NCI-H345 (cell line): ENCODE measurements around the gene PIK3CD.
"Not testable (repeated sequence)": the region's sequence is repeated elsewhere in the genome, so short reads cannot be mapped to it uniquely, and the experiment has no call there.

Experiments
- DNase-seq: peaks from one replicate; lab custom pipeline; 2025; lab: John Stamatoyannopoulos, UW

The PIK3CD gene

DNA sequence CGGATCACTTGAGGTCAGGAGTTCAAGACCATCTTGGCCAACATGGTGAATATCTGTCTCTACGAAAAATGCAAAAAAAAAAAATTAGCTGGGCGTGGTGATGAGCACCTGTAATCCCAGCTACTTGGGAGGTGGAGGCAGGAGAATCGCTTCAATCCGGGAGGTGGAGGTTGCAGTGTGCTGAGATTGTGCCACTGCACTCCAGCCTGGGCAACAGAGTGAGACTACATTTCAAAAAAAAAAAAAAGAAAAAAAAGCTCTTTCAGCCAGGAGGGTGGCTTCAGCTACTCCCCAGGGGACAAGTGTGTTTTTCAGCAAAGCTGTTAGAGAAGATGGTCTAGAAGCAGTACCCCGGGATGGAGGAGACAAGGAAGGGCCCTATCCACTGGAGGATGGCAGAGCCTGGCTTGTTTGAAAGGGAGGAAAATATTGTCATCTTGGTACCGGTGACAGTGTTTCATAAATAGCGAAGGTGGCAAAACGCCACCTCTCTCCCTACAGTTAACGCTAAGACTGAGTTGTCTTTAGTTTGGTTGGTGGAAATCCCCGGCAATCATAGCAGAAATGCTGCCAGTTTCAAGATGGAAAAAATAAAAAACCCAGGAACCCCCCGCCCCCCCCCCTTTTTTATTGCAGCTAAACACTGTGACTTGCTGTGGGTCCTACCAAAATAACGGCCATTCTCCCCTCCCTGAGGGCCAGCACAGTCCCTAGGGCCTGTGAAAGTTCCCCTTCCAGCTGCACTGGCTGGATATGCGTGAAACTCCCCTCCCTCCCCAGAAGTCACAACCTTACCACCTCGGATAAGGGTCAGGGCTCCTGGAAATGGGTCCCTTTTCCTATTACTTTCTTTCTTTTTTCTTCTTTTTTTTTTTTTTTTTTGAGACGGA, 3.5 kb downstream of the PIK3CD start:
- DNase-seq, result no peak

DNA sequence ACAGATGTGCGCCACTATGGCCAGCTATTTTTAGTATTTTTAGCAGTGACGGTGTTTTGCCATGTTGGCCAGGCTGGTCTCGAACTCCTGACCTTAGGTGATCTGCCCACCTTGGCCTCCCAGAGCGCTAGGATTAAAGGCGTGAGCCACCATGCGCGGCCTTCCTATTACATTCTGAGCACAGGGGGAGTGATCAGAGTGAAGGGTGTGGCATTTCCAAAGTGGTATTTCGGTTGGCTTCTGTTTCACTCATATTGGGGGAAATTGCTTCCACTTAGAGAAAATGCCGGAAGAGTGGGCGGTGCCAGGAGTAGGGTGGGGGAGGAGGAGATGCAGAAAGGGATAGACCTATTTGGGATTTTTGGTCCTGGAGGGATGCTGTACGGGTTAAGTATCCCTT, 4.3 kb downstream of the PIK3CD start:
- no peak for DNase-seq

DNA sequence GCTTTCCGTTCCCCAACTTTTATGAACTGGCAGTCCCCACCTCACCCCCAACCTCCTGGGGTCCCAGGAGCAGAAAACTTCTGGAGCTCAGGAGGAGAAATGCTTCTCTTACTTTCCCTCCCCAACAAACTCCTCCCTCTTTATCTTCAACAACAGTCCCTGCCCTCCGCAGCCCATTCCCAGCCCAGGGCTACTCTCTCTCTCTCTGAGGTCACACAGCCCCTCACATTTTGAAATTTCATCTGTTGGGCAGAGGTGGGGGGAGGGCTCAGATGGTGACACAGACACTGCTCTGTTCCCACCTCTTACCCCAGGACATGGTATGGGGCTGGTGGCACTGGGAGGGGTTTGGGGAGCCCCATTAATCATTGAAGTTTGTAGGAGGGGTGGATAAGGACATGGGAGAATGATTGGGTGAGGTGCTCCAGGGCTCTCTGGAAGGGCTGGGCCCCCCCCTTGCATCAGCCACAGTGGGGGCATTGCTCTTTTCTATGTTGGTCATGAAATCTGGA, 6.0 kb downstream of the PIK3CD start:
- DNase-seq, result no peak

DNA sequence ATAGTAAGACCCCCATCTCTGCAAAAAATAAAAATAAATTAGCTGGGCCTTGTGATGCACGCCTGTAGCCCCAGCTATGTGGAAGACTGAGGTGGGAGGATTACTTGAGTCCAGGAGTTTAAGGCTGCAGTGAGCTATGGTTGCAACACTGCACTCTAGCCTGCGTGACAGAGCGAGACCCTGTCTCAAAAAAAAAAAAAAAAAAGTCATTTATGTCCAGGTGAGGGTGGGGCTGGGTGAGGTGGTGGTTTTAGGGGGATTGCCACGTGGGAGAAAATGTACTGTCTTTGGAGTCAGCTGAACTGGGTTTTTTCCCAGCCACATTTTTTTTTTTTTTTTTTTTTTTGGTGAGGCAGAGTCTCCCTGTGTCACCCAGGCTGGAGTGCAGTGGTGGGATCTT, 6.7 kb downstream of the PIK3CD start:
- DNase-seq, result no peak

DNA sequence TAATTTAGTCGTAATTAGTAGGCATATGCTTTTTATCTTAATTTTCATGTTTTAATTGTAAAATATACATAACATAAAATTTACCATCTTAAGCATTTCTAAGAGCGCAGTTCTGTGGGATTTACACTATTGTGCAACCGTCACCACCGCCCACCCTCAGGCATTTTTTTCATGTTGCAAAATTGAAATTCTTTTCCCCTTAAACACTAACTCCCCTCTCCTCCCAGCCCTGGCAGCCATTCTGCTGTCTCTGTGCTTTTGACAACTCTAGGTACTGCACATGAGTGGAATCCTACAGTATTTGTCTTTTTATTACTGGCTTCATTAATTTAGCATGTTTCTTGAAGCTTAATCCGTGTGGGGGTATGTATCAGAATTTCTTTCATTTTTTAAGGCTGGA, 7.8 kb downstream of the PIK3CD start:
- no peak for DNase-seq

DNA sequence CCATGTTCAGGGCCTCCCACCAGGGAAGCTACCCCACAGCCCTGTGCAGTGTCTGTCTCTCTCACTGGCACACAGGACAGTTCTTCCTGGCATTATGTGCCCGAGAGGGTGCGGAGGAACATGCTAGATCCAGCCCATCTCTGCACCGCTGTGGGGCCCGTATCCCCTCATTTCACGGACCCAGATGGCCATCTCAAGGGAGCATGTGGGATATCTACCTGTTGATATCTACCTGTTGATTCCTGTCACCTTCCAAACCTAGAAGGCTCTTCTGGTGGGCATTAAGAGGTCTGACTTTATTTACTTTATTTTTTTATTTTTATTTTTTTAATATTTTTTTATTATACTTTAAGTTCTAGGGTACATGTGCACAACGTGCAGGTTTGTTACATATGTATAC, 11.7 kb downstream of the PIK3CD start:
- no peak for DNase-seq

DNA sequence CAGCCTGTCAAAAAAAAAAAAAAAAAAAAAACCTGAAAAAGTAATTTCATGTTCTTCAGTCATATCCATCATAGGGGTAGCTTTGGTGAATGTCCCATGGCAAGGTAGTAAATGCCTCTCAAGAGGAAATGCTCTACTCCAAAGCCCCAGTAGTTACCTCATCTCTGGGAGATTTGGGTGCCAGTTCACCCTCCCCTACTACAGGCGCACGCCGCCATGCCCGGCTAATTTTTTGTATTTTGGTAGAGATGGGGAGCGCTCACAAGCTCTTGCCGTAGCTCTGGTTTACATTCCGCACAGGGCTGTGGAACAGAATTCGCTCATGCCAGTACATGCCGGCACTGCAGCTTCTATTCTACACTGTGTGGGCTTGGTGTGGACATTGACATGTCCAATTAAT, 13.7 kb downstream of the PIK3CD start:
- no peak for DNase-seq

DNA sequence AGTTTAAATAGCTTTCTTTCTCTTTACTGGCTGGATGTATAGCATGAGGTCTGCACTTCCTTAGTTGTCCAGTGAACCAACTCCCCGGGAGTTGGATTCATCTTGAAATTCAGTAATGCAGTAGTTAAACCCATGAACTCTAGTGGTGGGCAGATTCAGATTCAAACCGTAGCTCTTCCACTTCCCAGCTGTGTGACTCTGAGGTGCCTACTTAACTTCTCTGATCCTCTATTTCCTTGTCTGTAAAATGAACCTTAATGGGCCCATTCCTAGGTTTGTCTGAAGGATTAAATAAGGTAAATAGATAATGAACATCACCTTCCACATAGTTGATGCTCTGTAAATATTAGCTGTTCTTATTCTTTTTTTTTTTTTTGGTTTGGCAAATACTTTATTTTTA, 16.5 kb downstream of the PIK3CD start:
- no peak for DNase-seq

DNA sequence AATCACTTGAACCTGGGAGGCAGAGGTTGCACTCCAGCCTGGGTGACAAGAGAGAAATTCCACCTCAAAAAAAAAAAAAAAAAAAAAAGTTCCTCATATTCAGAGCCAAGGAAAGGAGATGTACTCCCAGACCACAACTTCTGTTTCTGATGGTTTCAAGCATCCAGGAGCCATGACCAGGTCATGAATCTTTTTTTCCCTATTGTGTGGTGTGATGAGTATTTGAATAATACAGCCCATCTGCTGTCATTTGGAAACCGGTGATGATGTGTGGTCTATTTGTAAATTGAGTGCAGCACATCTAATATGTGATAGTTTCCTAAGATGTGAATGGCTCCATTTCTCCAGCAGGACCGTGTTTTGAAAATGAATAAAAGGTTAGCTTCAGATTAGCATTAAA, 18.6 kb downstream of the PIK3CD start:
- no peak for DNase-seq

DNA sequence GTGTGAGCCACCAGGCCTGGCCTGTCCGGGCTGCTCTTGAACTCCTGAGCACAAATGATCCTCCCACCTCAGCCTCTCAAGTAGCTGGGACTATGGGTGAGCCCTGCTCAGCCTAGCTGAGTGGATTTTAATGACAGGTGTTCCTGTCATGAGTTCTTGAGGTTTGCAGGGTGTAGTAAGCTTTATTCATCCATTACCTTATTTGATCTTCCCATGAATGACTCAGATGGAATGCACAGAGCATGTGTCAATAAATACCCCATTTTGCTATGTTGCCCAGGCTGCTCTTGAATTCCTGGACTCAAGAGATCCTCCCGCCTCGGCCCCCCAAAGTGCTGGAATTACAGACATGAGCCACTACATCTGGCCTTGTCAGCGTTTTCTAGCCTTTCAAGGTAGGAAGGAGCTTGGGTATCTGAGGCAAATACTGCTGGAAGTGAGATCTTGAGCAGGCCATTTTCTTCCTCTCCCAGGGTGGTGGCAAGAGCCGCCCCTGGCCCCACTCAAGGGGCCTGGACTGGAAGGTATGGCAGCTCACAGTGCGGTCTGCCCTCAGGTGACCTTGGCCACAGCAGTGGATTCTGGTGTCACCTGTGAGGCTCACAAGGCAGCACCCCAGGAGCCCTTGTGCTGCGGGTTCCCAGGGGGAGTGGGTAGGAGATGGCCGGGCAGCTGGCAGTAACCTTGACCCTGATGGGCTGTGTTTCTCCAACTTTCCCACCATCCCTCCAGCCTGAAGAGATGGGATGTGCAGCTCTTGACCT, 20.0 kb downstream of the PIK3CD start:
- DNase-seq, result no peak

DNA sequence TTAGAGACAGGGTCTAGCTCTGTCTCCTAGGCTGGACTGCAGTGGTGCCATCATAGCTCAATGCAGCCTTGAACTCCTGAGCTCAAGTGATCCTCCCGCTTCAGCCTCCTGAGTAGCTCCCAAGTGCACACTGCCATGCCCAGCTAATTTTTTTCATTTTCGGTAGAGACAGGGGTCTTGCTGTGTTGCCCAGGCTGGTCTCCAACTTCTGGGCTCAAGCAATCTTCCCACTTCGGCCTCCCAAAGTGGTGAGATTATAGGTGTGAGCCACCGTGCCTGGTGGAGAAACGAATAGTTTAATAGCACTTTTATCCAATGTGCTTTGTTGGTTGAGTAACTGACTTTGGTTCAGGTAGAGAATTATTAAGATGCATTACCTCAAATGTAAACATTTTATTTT, 20.9 kb downstream of the PIK3CD start:
- no peak for DNase-seq

DNA sequence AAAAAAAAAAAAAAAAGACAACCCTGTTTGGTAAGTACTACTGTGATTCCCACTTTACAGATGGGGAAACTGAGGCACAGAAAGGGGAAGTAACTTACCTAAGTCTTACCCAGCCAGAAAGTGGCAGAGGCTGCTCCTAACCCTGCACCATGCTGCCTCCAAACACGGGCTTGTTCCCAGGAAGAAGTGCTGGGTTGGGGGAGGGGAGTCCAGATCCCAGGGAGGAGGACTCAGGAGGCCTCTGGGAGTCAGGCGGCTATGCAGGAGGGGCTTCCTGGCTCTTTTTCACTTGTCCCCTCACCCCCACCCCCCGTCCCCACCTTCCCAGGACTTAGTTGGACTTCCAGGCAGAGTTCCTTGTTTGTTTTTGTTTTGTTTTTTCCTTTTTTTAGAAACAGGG, 23.9 kb downstream of the PIK3CD start:
- DNase-seq, result no peak

DNA sequence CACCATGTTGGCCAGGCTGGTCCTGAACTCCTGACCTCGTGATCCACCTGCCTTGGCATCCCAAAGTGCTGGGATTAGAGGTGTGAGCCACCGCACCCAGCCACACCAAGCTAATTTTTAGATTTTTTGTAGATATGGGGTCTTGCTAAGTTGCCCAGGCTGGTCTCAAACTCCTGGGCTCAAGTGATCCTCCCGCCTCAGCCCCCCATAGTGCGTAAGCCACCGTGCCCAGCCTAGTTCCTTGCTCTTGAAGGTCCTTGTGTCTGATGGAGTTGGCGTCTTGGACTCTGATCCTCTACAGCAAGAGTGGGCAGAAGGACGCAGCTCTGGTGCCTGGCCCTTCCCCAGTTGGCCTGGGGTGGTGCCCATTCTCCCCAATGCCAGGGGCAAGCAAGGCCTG, 24.6 kb downstream of the PIK3CD start:
- DNase-seq, result not testable (repeated sequence)

DNA sequence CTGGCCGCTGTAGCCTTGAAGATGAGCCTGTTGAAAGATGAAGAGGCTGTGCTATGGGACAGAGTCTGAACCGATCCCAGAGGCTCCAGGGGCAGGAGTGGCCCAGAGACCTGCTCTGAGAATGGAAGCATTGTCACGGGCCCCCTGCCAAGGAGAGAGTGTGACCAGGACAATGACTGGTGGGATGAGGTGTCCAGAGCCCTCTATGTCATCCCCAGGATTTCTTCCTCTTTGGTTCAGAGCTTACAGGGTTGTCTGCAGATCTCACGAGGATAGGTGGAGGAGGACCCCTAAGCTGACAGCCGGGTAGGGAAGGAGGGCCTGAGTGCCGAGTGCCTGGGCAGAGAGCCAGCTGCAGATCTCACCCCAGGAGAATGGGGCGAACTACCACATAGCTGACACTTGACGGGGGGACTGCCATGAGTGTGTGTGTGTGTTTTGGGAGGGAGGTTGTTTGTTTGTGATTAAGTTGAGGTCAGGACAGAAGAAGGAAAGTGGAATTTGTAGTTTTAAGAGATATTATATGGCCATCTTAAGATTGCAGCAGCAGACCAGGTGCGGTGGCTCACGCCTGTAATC, 25.4 kb downstream of the PIK3CD start:
- no peak for DNase-seq

DNA sequence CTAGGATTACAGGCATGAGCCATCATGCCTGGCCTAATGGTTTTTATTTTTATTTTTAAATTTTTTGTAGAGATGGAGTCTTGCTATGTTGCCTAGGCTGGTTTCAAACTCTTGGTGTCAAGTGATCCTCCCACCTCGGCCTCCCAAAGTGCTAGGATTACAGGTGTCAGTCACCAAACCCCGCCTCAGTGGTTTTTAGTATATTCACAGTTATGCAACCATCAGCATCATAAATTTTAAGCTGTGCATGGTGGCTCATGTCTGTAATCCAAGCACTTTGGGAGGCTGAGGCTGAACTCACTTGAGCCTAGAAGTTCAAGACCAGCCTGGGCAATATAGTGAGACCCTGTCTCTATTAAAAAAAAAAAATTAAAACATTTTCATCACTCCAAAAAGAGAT, 28.6 kb downstream of the PIK3CD start:
- no peak for DNase-seq

DNA sequence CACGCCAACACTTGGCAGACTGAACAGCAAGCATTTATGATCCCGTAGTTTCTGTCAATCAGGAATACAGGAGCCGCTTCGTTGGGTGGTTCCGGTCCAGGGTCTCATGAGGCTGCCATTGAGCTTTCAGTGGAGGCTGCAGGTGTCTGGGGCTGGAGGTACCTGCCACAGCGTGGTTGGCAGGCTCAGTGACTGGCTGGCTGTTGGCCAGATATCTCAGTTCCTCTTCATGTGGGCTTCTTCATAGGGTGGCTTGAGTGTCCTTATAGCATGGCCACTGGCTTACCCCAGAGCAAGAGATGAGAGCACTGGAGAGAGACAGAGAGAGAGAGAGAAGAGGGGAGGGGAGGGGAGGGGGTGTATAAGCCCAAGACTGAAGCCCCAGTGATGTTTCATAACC, 29.3 kb downstream of the PIK3CD start:
- no peak for DNase-seq

DNA sequence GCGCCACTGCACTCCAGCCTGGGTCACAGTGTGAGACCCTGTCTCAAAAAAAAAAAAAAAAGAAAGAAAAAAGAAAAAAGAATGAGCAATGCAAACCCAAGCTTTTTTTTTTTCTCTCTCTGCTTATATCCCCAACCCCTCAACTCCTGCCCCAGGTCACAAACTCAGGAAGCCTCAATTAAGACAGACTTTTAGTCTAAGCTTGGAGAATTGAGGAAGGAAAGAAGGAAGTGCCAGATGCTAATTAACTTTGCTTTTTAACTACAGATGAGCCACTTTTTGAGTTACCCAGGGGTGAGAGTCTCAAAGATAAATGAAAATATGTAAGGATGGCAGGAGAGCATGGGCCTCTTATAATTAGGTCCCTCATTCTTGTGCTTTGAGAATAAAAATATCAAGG, 33.3 kb downstream of the PIK3CD start:
- DNase-seq, result no peak

DNA sequence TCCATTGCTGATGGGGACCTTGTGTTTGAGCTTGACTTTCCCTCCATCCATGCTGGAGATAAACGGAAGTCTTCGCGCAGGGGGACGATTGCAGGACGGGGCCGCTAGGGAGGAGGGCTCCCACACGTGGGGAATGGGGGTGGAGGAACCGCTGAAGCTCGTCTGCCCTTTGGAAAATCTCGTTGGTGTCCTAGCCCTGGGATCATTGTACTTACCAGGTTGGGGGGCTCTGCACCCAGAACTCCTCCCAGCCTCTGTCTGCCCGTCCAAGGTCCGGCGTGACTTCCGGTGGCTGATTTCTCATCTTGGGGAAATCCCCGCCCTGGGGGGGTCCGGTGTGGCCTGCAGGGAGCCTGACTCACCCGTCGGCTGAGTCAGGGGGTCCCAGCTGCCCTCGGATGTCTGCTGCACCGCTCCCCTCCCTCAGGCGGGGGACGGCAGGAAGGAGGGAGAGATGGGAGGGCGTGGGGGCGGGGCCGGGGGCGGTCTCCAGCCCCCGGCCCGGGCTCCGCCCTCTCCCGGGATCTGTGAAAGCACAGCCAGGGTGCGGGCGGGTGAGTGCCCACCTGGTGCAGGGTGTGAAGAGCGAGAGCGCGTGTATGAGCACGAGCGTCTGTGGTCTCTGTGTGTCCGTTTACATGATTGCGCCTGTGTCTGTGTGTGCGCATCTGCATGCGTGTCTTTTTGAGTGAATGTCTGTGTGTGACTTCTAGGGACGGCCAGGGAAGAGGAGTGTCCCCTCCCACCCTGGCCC, 35.8 kb downstream of the PIK3CD start:
- peak; percentile 82 for DNase-seq

DNA sequence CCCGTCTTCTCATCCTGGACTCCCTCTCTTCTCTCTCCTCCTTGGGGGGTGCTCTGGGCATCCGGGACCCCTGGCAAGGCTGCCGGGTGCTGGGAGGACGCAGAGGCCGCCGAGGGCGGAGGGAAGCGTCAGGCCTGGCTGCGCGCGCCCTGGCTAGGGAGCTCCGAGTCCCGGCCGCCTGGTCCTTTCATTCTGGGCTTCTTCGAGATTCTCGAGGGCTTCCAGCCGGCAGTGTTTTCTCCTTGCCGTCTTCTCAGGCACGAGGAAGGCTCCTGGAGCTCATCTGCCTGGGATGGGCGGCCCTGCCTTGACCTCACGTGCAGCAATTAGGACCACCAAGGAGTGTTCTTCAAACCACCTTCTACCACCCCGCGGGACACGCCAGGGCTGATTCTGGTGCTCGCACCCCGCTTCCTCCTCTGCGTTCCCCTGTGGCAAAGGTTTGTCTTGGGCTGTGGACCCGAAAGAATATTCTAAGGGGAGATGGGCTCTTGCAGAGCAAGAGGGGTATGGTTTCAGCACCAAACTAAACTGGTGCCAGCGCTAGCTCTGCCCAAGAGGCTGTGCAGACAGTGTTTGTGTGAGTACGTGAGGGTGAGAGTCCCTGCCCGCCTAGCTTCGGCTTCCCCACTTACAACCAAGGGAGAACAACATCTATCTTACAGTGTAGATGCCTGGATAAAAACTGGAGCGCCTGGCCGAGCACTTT, 36.5 kb downstream of the PIK3CD start:
- DNase-seq, result peak; percentile 47

DNA sequence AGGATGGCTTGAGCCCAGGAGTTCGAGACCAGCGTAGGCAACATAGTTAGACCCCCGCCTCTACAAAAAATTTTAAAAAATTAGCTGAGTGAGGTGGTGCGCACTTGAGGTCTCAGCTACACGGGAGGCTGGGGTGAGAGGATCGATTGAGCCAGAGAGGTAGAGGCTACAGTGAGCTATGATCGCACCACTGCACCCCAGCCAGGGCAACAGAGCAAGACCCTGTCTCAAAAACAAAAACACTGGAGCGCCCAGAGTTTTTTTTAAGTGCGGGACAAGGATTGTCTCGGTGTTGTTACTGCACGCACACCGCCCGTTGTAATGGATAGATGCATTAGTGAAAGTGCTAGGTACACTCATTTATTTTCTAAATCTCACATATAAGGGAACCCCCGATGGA, 37.1 kb downstream of the PIK3CD start:
- no peak for DNase-seq

DNA sequence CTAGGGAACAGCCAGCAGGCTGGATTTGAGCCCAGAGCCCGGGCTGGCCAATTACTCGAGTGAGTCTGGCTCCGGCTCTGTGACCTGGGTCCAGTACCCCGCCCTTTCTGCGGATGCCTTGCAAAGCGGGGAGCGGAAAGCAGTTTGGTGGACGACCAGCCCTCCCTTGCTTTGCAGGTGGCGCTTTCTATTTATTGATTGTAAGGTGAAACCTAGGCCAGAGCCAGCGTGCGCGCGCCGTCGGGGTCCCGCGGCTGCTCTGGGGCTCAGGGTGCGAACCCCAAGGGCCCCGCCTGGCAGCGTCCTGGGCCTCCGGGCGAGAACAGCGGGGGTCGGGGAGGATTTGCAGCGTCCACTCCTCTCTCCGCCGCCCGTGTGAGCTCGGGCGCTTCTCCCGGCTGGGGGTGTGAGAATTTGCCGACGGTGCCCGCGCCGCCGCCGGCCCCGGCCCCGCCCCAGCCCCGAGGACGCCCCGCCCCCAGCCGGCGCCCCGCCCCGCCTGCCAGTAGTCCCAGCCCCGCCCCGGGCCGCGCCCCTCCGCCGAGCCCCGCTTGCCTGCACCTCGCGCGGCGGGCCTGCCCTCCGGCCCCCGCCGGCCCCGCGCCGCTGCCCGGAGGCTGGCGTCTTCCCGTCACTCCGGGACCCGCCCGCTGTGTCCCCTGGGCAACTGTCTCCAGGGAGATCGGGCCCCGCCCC, 37.6 kb downstream of the PIK3CD start:
- peak; percentile 80 for DNase-seq
